ENCODE data around the gene PSMD6. TPM values are rescaled to one million over a fixed set of nuclear protein-coding genes. Genes with fewer than 3 reads are reported as not detected.

The PSMD6 gene
- total RNA-seq, 1 donor from 2014 or later = 76.9 TPM

DNA sequence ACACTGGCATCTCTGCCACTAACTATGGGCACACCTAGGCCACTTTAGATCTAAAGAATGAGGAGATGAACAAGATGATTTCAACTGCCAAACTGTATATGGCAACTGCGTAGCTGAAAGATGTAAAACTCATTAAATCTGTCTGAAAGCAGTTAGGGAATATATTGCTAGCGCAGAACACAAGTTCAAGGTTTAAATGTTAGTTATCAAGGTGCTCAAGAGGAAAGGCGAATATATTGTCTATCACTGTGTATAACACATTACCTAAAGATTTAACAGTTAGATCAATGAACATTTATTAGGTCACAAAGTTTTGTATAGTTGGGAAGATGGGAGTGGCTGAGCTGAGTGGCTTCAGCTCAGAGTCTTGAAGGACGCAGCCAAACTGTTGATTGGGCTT lies 33.9 kb upstream of the PSMD6 start:
- Mint-ChIP-seq H3K4me3 (ENCODE audit: low read depth) (no peak overlapping the region), H3K27me3 (peaks cover 12% of the 10 kb centered on the region), H3K9me3 (ENCODE audit: low read depth) (no peaks in the 10 kb centered on the region), H3K4me1 (ENCODE audit: low read depth) (peaks cover 1% of the 10 kb centered on the region), H3K27ac (no peak overlapping the region), H3K36me3 (ENCODE audit: insufficient read depth) (no peaks in the 10 kb centered on the region)
- TF ChIP-seq CTCF (IDR thresholded peaks at IDR 0.05; ENCODE audit: unreplicated experiment) = no peak
- no peak for DNase-seq (ENCODE audit: low spot score, unreplicated experiment)

- Mint-ChIP-seq H3K36me3 (ENCODE audit: insufficient read depth) (no peaks in the 10 kb centered on the region), H3K4me3 (ENCODE audit: low read depth) (no peak overlapping the region), H3K27me3 (peaks cover 12% of the 10 kb centered on the region), H3K27ac (no peak overlapping the region), H3K4me1 (ENCODE audit: low read depth) (peaks cover 1% of the 10 kb centered on the region), H3K9me3 (ENCODE audit: low read depth) (no peaks in the 10 kb centered on the region)
- DNase-seq (ENCODE audit: low spot score, unreplicated experiment) = no peak
- TF ChIP-seq CTCF (IDR thresholded peaks at IDR 0.05; ENCODE audit: unreplicated experiment) = no peak
These were observed 33.4 kb upstream of the PSMD6 start for GRCh38 chr3:64056606-64057180.

DNA sequence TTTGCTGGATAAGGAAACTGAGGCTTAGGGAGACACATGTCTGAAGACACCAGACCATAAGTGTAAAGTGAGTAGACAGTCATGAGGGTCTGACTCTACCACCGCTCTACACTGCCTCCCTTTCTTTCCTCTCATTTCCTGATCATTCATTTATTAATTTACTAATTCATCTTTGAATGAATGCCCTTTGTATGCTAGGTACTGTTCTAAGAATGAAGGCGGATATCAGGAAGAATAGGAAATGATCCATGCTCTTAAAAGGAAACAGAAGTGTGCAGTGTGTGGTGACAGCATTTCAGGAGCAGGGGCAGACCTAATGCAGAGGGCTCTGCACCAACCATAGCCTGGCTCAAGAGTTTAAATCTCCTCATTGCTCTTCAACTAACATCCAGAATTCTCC lies 31.8 kb upstream of the PSMD6 start:
- no peak overlapping the region for H3K4me3 Mint-ChIP-seq (ENCODE audit: low read depth)
- H3K27ac Mint-ChIP-seq = no peak overlapping the region
- H3K4me1 Mint-ChIP-seq (ENCODE audit: low read depth) = peaks cover 1% of the 10 kb centered on the region
- no peaks in the 10 kb centered on the region for H3K9me3 Mint-ChIP-seq (ENCODE audit: low read depth)
- DNase-seq (ENCODE audit: low spot score, unreplicated experiment) = no peak
- peaks cover 9% of the 10 kb centered on the region for H3K27me3 Mint-ChIP-seq
- no peaks in the 10 kb centered on the region for H3K36me3 Mint-ChIP-seq (ENCODE audit: insufficient read depth)
- TF ChIP-seq CTCF (IDR thresholded peaks at IDR 0.05; ENCODE audit: unreplicated experiment) = no peak

- H3K36me3 Mint-ChIP-seq (ENCODE audit: insufficient read depth) = no peaks in the 10 kb centered on the region
- H3K27ac Mint-ChIP-seq = no peak overlapping the region
- no peak for TF ChIP-seq CTCF (IDR thresholded peaks at IDR 0.05; ENCODE audit: unreplicated experiment)
- no peak overlapping the region for H3K4me3 Mint-ChIP-seq (ENCODE audit: low read depth)
- DNase-seq (ENCODE audit: low spot score, unreplicated experiment) = no peak
- peaks cover 5% of the 10 kb centered on the region for H3K4me1 Mint-ChIP-seq (ENCODE audit: low read depth)
- peaks cover 12% of the 10 kb centered on the region for H3K27me3 Mint-ChIP-seq
- no peaks in the 10 kb centered on the region for H3K9me3 Mint-ChIP-seq (ENCODE audit: low read depth)
These were observed 31.2 kb upstream of the PSMD6 start for GRCh38 chr3:64054488-64054887.

DNA sequence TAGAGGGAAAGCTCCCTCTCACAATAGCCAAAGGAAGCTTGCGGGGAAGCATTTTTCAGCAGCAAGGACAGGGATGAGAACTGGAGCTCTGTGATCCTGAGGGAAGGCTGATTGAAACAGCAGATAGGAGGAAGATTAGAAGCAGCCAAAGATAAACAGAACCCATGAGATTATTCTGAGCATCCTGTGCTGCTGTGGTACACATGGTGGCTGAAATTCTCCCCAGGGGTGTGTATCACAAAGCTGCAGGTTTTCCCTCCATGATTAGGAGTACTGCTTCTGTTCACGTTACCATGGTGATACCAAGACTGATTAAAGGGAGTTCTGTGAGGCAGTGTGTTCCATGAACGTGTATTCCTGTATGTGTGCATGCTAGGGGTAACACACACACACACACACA lies 30.3 kb upstream of the PSMD6 start:
- Mint-ChIP-seq H3K4me1 (ENCODE audit: low read depth) (peaks cover 6% of the 10 kb centered on the region), H3K27ac (no peak overlapping the region), H3K4me3 (ENCODE audit: low read depth) (no peak overlapping the region), H3K9me3 (ENCODE audit: low read depth) (no peaks in the 10 kb centered on the region), H3K36me3 (ENCODE audit: insufficient read depth) (no peaks in the 10 kb centered on the region), H3K27me3 (peaks cover 12% of the 10 kb centered on the region)
- DNase-seq (ENCODE audit: low spot score, unreplicated experiment) = no peak
- no peak for TF ChIP-seq CTCF (IDR thresholded peaks at IDR 0.05; ENCODE audit: unreplicated experiment)
